ENCODE measurements around the gene FRY.

- no peak for TF ChIP-seq RAD21 (IDR thresholded peaks at IDR 0.05; ENCODE audit: low read depth)
- no peak for TF ChIP-seq EGR1 (IDR thresholded peaks at IDR 0.05)
- TF ChIP-seq TAF1 (IDR thresholded peaks at IDR 0.05; ENCODE audit: low read depth) = no peak
- TF ChIP-seq CREB1 (IDR thresholded peaks at IDR 0.05; ENCODE audit: low read depth) = no peak
- no peak for TF ChIP-seq EP300 (IDR thresholded peaks at IDR 0.05; ENCODE audit: borderline replicate concordance)
- no peak for TF ChIP-seq REST (IDR thresholded peaks at IDR 0.05; ENCODE audit: low read depth)
- no peak for TF ChIP-seq ZBTB7A (IDR thresholded peaks at IDR 0.05; ENCODE audit: low read depth)
Measured at GRCh38 chr13:32300920-32301319, 269.3 kb downstream of the FRY start.
